Effector memory CD4-positive, alpha-beta T cell (primary cell): ENCODE results near the gene NEDD4.
A peak's percentile ranks its signal among the peaks of the same experiment; 100 is the strongest.
"Not testable (repeated sequence)": the region's sequence is repeated elsewhere in the genome, so short reads cannot be mapped to it uniquely, and the experiment has no call there.

ENCODE experiments used
- DNase-seq, 3 donors: peaks; one replicate each; pipeline ENCODE4 v3.0.0-alpha.2; 2020
- H3K27ac ChIP-seq: 2 replicates; pipeline ENCODE4 v1.7.0; 2013; ENCODE audit warnings: mild to moderate bottlenecking, low read length, moderate library complexity; ENCODE audit not compliant: insufficient read depth, poor library complexity, severe bottlenecking
- H3K27me3 ChIP-seq: replicated peaks from 2 replicates; pipeline ENCODE4 v1.7.0; 2013; ENCODE audit warnings: mild to moderate bottlenecking, low read length; ENCODE audit not compliant: insufficient read depth, control insufficient read depth, poor library complexity, severe bottlenecking
- H3K36me3 ChIP-seq: 2 replicates; pipeline ENCODE4 v1.7.0; 2013; ENCODE audit warnings: mild to moderate bottlenecking, low read length, moderate library complexity; ENCODE audit not compliant: control insufficient read depth, insufficient read depth
- H3K4me1 ChIP-seq: 2 replicates; pipeline ENCODE4 v1.7.0; 2013; ENCODE audit warnings: low read length, mild to moderate bottlenecking; ENCODE audit not compliant: control insufficient read depth, insufficient read depth, poor library complexity, severe bottlenecking
- H3K4me3 ChIP-seq: 2 replicates; pipeline ENCODE4 v1.7.0; 2013; ENCODE audit warnings: low read length, low read depth, mild to moderate bottlenecking; ENCODE audit not compliant: insufficient read depth, poor library complexity, severe bottlenecking
- H3K9me3 ChIP-seq: 2 replicates; pipeline ENCODE4 v1.7.0; 2013; ENCODE audit warnings: mild to moderate bottlenecking, low read length, moderate library complexity; ENCODE audit not compliant: control insufficient read depth

NEDD4 gene

GRCh38 chr15:56014677-56015076 lies 21.3 kb upstream of the NEDD4 start:
- H3K36me3 ChIP-seq, result no peaks in the 10 kb centered on the region
- H3K27me3 ChIP-seq, result no peaks in the 10 kb centered on the region
- no peak for DNase-seq
- no peak overlapping the region for H3K27ac ChIP-seq
- no peaks in the 10 kb centered on the region for H3K4me1 ChIP-seq
- H3K9me3 ChIP-seq, result no peaks in the 10 kb centered on the region
- no peak overlapping the region for H3K4me3 ChIP-seq

DNA sequence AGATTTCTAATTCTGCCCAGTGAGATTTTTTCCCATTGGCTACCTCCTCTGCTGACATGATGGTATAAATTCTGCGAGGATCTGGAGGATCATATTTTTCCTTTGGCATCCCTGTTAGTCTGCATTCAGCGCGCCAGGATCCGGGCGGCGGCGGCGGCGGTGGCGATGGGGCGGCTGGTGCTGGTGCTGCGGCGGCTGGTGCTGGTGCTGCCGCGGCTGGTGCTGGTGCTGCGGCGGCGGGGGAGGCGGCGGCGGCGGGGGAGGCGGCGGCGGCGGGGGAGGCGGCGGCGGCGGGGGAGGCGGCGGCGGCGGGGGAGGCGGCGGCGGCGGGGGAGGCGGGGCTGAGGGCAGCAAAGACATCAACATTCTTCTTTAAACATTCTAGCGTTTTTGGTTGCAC lies 13.6 kb upstream of the NEDD4 start:
- DNase-seq, result peak in 2 of 3 donors; percentile 2 to 18
- H3K4me3 ChIP-seq, H3K9me3 ChIP-seq, H3K4me1 ChIP-seq, H3K36me3 ChIP-seq, H3K27me3 ChIP-seq, H3K27ac ChIP-seq: not testable (repeated sequence)

GRCh38 chr15:56006371-56006770 lies 13.0 kb upstream of the NEDD4 start:
- H3K9me3 ChIP-seq, H3K36me3 ChIP-seq, DNase-seq, H3K4me3 ChIP-seq, H3K27ac ChIP-seq, H3K27me3 ChIP-seq, H3K4me1 ChIP-seq: not testable (repeated sequence)

GRCh38 chr15:56004281-56004680 lies 10.9 kb upstream of the NEDD4 start:
- not testable (repeated sequence) for H3K36me3 ChIP-seq, H3K27ac ChIP-seq, DNase-seq, H3K4me3 ChIP-seq, H3K27me3 ChIP-seq, H3K4me1 ChIP-seq, H3K9me3 ChIP-seq

GRCh38 chr15:56003777-56004176 lies 10.4 kb upstream of the NEDD4 start:
- not testable (repeated sequence) for H3K4me3 ChIP-seq, DNase-seq, H3K36me3 ChIP-seq, H3K27me3 ChIP-seq, H3K4me1 ChIP-seq, H3K9me3 ChIP-seq, H3K27ac ChIP-seq

DNA sequence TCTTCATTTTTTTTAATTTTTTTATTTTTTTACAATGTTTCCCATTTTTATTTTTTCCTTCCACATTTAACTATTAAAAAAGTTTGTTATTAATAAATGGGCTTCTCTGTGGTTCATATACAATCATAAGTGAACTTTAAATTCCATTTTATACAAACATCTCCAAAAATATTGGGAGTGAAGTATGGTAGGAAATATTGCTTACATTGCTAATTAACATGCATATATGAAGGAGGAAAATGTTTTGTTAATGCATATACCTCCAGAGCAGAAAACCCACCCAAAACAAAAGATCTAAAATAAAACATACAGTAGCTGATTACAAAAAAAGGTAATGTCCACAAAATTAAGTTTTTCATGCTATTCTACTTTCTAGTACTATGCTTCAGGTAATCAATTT lies 9.9 kb upstream of the NEDD4 start:
- not testable (repeated sequence) for H3K27ac ChIP-seq, H3K36me3 ChIP-seq, H3K27me3 ChIP-seq, H3K4me1 ChIP-seq, DNase-seq, H3K9me3 ChIP-seq, H3K4me3 ChIP-seq

- no peak overlapping the region for H3K4me3 ChIP-seq
- H3K4me1 ChIP-seq, result no peaks in the 10 kb centered on the region
- no peak for DNase-seq
- no peak overlapping the region for H3K27ac ChIP-seq
- H3K27me3 ChIP-seq, result no peaks in the 10 kb centered on the region
- H3K9me3 ChIP-seq, result no peaks in the 10 kb centered on the region
- H3K36me3 ChIP-seq, result no peaks in the 10 kb centered on the region
Measured at GRCh38 chr15:56001471-56002078, 8.2 kb upstream of the NEDD4 start.

GRCh38 chr15:55999658-56000057 lies 6.2 kb upstream of the NEDD4 start:
- Histone ChIP-seq H3K9me3 (no peaks in the 10 kb centered on the region), H3K4me3 (no peak overlapping the region), H3K27me3 (no peaks in the 10 kb centered on the region), H3K36me3 (no peaks in the 10 kb centered on the region), H3K4me1 (no peaks in the 10 kb centered on the region), H3K27ac (no peak overlapping the region)
- DNase-seq, result no peak

DNA sequence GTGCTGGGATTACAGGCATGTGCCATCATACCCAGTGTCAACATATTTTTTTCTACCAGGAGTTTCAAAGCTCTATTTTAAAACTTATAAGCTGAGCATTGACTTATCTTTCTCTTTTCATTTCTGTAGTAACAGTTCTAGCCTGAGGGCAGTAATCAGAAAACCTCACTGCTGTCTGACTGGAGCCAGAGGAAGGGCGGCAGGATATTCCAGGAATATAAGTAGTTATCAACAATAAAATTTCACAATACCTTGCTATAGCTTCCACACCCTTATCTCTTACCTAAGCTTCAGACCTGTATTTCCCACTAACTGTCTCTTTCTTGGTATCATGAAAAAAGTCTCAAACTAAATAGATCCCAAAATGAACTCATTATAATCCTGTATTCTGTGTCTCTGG lies 5.1 kb upstream of the NEDD4 start:
- H3K27ac ChIP-seq, result no peak overlapping the region
- no peaks in the 10 kb centered on the region for H3K9me3 ChIP-seq
- no peaks in the 10 kb centered on the region for H3K27me3 ChIP-seq
- H3K4me1 ChIP-seq, result no peaks in the 10 kb centered on the region
- no peak for DNase-seq
- no peak overlapping the region for H3K4me3 ChIP-seq
- H3K36me3 ChIP-seq, result no peaks in the 10 kb centered on the region

- no peak for DNase-seq
- Histone ChIP-seq H3K27me3 (no peaks in the 10 kb centered on the region), H3K4me3 (peak overlapping the region; percentile 81), H3K9me3 (no peaks in the 10 kb centered on the region), H3K4me1 (no peaks in the 10 kb centered on the region), H3K27ac (no peak overlapping the region), H3K36me3 (no peaks in the 10 kb centered on the region)
Measured at GRCh38 chr15:55993804-55994560, 570 bp upstream of the NEDD4 start.
